ENCODE data around the gene FKBP4.

Gene FKBP4

GRCh38 chr12:2813214-2814185, 18.7 kb downstream of the FKBP4 start:
- peak; percentile 33 for DNase-seq

DNA sequence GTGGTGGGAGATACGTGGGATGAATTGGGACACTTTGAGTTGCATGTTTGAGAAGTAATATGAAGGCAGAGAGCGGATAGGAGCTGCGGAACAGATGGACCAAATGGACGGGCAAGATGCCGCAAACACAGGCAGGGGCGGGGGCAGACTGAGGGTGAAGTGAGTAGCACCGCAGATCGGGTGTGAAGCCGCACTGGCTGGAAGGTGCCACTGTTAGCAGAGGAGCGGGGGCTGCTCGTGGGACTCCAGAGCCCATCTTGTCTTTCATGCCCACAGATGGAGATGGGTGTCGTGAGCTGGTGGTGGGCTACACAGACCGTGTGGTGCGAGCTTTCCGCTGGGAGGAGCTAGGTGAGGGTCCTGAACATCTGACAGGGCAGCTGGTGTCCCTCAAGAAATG, 25.0 kb downstream of the FKBP4 start:
- DNase-seq: no peak

DNA sequence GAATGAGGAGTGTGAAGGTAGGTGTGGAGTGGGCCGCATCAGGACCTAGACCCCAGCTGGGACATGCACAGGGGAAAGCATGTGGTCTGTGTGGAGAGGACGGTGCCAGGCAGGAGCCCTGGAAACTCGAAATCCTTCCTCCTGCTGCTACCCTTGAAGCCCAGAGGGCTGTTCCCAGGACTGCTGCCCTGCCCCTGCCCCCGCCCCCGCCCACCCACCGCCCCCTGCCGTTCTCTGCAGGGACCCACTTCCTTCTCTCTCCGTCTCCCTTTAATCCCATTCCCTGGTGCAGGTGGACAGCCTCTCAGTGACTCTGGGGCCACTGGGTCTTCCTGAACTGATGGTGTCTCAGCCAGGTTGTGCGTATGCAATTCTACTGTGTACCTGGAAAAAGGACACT, 25.7 kb downstream of the FKBP4 start:
- no peak for DNase-seq

- no peak for DNase-seq
Measured at GRCh38 chr12:2823483-2823882, 28.7 kb downstream of the FKBP4 start.

GRCh38 chr12:2824541-2824940, 29.8 kb downstream of the FKBP4 start:
- no peak for DNase-seq

DNA sequence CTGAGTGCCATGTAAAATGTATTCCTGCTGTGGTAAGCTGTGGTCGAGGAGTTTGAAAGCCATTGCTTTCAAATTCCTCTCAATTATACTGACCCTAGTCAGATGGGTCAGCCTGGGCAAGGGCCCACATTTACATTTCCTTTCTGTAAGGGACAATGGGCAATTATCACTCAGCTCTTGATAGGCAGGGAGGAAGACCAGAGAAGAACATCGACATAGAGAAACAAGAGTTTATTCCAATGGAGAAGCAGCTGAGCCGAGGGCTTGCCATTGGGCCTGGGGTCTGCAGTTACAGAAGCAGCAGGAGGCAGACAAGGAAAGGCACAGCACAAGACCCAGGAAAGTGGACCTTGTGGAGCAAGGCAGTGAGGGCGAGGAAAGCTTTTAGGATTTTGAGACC, 30.4 kb downstream of the FKBP4 start:
- DNase-seq: no peak

DNA sequence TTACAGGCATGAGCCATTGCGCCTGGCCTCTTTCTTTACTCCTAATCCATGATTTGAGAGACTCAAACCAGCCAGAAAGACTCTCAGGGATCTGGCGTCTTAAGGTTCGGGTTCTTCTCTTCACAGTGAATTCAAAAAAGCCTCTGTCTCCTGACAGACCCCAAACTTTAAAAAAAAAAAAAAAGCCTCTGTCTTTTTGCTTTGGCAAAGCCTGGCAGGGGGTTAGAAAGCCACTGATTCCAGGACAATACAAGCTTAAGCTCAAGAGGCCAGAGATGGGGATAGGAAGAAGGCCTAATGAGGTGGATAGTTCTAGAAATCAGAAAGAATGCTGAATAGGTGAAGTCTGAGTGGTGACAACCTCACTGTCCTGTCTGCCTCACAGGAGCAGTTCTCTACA, 31.3 kb downstream of the FKBP4 start:
- DNase-seq: no peak

DNA sequence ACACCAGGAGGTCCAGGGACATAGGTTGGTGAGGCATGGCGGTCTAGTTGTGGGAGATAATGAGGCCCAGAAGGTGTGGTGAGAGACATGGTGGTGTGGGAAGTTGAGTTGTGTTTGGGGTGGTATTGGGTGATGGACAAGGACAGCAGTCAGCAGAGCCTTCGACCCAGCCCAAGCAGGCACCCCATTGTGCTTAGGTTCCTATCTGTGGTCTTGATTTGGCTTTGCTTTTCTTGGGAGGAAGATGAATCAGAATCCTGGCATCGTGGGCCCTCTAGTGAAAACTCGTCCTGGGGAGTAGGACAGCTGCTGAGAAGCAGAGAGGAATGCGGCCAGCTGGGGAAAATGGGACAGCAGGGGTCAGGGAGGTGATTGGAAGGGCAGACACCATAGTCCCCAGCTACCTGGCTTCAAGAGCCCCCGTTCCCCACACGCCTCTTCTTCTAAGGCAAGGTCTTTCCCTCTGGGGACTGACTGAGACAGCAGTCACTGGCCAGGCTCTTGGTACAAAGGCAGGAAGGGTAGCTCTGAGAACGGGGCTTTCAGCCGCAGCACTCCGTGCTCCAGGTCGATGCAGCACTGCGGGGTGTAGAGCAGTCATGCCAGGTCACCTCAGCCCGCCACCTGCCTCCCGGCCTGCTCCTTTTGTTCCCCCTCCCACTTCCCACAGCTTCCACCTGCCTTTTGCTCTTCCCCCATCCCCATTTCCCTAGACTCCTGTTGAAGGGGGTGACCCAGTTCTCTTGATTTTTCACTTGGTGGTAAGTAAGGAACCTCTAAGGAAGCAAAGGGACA, 32.1 kb downstream of the FKBP4 start:
- no peak for DNase-seq

GRCh38 chr12:2829275-2829674, 34.5 kb downstream of the FKBP4 start:
- DNase-seq: no peak

DNA sequence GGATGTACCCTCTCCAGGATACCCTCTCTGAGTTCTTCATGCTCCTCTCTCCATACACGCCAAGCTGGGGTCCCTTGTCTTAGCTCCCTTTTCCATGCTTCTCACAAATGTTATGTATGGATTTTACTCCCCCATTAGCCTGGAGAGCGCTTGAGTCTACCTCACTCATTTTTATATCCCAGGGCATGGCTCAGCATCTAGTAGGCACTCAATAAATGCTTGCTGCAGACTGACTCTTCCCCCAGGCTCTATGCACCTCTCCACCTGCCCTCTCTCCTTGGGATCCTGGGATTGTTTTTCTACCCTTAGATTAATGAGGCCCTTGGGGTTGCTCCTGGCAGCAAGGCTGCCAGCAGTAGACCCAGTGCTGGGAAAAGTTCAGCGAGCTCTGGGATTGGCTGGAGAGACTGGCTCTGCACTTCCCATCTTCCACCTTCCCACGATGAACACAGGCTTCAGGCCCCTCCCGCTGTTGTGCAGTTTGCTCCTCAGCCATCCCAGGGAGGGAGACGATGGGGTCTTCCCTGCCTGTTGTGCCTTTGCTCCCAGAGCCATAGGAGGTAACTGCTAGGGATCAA, 37.9 kb downstream of the FKBP4 start:
- DNase-seq: no peak

DNA sequence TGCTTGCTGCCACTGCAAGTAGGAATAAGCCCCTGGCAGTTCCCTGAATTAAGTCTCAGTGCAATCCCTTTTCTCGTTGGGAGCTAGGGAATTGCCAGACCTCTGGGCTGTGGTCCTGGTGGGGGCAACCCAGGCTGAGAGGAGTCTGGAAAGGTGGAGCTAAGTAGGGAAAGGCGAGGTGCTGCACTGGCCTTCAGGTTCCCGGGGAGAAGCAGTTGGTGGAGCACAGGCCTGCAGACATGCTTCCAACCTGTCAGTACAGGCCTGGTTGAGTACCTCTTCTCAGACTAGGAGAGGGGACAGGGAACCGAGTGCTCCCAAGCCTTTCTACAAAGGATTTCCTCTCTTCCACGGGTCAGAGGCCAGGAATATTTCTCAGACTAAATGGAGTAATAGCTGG, 38.6 kb downstream of the FKBP4 start:
- no peak for DNase-seq

DNA sequence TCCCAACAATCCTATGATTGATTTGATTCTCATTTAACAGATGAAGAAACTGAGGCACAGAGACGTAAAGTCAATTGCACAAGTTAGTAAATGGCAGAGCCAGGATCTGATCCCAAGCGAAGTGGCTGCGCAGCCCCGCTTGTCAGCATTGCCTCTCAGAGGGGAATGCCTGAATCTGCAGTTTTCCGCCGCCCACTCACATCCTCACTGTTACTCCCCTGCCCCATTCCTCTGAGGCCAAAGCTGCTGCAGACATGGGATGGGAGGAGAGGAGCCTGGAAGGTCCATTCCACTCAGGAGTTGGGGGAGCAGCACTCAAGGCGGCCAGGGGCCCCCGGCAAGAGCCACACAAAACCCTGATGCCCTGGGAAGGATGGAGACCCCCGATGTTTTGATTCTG, 39.0 kb downstream of the FKBP4 start:
- DNase-seq: no peak

- no peak for DNase-seq
Measured at GRCh38 chr12:2834581-2835491, 40.1 kb downstream of the FKBP4 start, which contains the start of gene NRIP2. NRIP2 (minus strand) TSS chr12:2835035; CDS start chr12:2834983, 52 bp downstream.

DNA sequence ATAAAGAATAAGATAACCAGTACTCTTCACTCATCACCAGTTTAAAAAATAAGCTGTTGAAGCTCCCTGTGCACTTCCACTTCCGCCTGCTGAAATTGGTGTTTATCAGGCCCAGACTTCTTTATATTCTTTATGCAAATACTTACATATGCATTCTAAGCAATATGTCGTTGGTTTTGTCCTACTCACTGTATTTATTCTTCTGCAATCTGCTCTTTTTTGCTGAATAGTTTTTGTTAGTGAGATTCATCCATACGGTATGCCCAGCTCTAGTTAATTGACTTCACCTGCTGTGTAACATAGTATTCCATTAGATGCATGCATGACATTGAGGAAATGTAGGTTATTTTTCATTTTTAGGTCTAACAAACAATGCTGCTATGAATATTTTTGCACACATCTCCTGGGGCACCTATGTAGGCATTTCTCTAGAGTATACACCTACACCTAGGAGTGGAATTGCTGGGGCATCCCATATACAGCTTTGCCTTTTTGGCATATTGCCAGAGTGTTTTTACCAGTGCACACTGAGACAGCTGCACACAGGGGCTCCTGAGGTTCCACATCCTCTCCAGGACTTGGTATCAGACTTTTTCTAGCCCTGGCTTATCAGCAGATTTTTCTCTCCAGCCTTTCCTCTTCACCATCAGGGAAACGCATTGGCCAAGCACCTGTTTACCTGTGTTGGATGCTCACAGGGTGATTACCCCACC, 41.1 kb downstream of the FKBP4 start:
- no peak for DNase-seq

DNA sequence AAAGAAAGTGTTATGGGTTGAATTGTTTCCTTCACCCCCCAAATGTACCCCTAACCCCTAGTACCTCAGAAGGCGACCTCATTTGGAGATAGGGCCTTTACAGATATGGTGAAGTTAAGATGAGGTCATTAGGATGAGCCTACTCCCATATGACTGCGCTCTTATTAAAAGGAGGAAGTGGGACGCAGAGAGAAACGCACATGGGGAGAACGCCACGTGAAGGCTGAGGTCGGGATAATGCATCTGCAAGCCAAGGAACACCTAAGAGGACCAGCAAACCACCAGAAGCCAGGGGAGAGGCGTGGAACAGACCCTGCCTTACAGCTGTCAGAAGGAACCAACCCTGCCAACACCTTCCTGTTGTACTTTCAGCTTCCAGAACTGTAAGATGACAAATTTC, 41.8 kb downstream of the FKBP4 start:
- DNase-seq: no peak

DNA sequence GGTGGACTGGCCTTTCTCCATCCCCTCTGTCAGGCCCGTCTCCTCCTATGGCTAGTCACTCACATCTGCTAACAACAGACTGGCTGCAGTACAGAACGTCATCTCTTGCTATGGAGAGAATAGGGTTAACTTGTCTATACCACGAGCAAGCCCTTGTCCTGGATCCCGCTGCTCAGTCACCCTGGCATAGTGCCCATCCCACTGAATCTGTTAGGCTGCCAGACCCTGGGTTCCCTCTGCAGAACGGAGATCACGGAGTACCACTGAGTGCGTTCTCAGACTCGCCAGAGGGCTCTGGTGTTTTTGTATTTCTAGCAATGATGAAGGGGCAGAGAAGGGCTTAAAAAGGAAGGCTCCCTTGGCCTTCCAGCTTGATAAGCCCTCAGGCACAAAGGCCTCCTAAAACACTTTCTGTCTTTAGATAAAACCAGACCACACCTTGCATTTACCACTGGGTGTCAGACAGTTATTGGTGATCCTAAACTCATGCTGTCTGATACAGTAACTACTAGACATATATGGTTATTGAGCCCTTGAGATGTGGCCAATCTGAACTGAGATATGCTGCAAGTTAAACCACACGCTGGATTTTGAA, 46.4 kb downstream of the FKBP4 start:
- DNase-seq: no peak

DNA sequence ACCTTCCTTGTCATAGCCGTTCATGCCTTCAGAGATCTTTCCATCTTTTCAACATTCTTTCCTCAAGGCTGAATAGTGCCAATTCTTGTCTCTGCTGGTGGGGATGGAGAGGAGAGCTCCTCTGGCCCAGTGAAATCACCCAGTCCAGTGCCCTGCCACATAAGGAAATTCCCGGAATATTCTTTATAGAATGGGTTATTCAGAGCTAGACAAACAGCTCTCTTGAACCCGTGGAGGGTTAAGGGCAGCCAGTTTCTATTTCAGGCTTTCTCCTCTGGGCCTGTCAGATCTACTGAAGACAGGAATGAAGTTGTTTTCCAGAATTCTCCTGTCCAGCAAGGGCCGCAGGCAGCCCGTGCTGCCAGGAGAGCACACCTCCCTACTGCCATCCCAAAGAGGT, 48.2 kb downstream of the FKBP4 start:
- no peak for DNase-seq

GRCh38 chr12:2844786-2845185, 50.0 kb downstream of the FKBP4 start:
- DNase-seq: no peak

DNA sequence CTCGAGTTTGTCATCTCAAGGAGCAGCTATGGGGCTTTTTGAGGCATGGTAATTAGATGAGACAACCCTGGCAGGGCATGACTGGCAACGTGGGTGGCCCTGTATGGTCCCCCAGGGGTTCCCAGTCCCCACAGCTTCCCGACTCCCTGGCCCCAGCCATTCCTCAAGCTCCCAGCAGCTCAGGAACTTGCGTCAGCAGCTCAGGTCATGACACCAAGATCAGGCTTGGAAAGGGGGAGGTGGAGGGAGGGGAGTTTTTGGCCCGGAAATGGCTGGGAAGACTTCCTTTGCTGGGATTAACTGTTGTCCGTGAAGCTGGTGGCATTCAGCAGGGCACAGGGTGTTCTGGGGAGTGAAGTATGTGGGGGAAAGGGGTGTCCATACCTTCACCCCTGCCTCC, 50.5 kb downstream of the FKBP4 start:
- no peak for DNase-seq

DNA sequence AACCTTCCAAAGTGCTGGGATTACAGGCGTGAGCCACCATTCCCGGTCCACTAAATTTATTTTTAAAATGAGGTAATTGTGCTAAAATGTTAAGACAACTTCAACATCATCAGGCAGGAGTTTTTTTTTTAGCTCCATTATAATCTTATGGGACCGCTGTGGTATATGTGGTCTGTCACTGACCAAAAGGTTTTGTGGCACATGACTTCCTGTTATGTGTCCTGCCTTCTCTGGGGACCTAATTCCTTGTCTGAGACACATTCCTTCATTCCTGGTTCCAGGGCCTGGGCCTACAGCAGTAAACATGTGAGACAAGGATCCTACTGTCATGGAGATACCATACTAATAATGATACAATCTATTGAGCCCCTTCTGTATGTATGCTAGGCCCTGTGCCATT, 57.2 kb downstream of the FKBP4 start:
- no peak for DNase-seq

DNA sequence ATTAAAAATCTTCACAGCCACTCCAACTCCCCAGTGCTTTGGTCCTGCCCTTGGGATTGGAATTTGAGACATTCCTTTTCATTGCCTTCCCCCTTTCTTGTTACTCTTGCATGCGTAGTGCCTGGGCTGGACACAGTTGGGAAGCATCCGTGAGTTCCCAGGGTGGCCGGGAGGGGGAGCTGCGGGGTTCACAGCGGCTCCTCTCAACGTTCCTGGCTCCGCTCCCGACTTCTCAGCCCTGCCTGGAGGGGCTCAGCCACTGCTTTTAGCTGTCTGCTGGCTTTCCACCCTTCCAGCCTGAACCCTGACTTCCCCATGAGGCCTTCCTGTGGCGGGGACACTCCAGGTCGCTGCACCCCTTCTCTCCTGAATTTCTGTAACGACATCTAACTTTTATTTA, 58.9 kb downstream of the FKBP4 start:
- DNase-seq: no peak

Measured in GDM1 (cell line).